H4 (cell line): ENCODE measurements around the gene BDH1. TPM values are rescaled to one million over a fixed set of nuclear protein-coding genes. Genes with fewer than 3 reads are reported as not detected.

Experiments
- DNase-seq: peaks from one replicate; pipeline ENCODE4 v3.0.0-alpha.2; 2015; ENCODE audit warnings: low spot score
- total RNA-seq: library from RNA; depleted of rRNA; stranded (reverse); fragments of >200 nt; shearing (Covaris generic); gene quantifications from 2 replicates; pipeline ENCODE4 v1.2.3, GENCODE V29; 2014

BDH1 gene
- total RNA-seq, 1 experiment from 2014 or later: 4.9 TPM

GRCh38 chr3:197505796-197506548 lies 49.8 kb downstream of the BDH1 start:
- no peak for DNase-seq

- no peak for DNase-seq
Observed at GRCh38 chr3:197504641-197505121, 51.1 kb downstream of the BDH1 start.

- no peak for DNase-seq
Observed at GRCh38 chr3:197504229-197504628, 51.5 kb downstream of the BDH1 start.

- no peak for DNase-seq
Observed at GRCh38 chr3:197503652-197504051, 52.1 kb downstream of the BDH1 start.

GRCh38 chr3:197501879-197502620 lies 53.7 kb downstream of the BDH1 start:
- peak; percentile 91 for DNase-seq

- peak; percentile 73 for DNase-seq
Observed at GRCh38 chr3:197501496-197501878, 54.3 kb downstream of the BDH1 start.

- DNase-seq: no peak
Observed at GRCh38 chr3:197500812-197501211, 55.0 kb downstream of the BDH1 start.

- DNase-seq: peak; percentile 81
Observed at GRCh38 chr3:197499427-197499826, 56.3 kb downstream of the BDH1 start.

GRCh38 chr3:197498499-197499241 lies 57.1 kb downstream of the BDH1 start:
- DNase-seq: no peak

GRCh38 chr3:197496746-197497125 lies 59.0 kb downstream of the BDH1 start:
- DNase-seq: no peak

- DNase-seq: no peak
Observed at GRCh38 chr3:197495999-197496745, 59.6 kb downstream of the BDH1 start.

GRCh38 chr3:197495499-197495898 lies 60.3 kb downstream of the BDH1 start:
- no peak for DNase-seq

- DNase-seq: no peak
Observed at GRCh38 chr3:197495059-197495455, 60.7 kb downstream of the BDH1 start.

GRCh38 chr3:197494366-197495058 lies 61.3 kb downstream of the BDH1 start:
- DNase-seq: no peak

- no peak for DNase-seq
Observed at GRCh38 chr3:197493049-197493448, 62.7 kb downstream of the BDH1 start.

- DNase-seq: no peak
Observed at GRCh38 chr3:197491923-197492664, 63.7 kb downstream of the BDH1 start.

GRCh38 chr3:197491478-197491877 lies 64.3 kb downstream of the BDH1 start:
- no peak for DNase-seq

- peak; percentile 48 for DNase-seq
Observed at GRCh38 chr3:197490098-197491058, 65.4 kb downstream of the BDH1 start.

- peak; percentile 90 for DNase-seq
Observed at GRCh38 chr3:197487911-197488391, 67.8 kb downstream of the BDH1 start.
